DMS 273 treated with DMSO at 0.1 percent for 48 hours (cell line): Measurements from ENCODE around the gene PRR5.
"Not testable (repeated sequence)": the region's sequence is repeated elsewhere in the genome, so short reads cannot be mapped to it uniquely, and the experiment has no call there.

ENCODE experiments used
- DNase-seq: peaks from one replicate; lab custom pipeline; 2025; lab: John Stamatoyannopoulos, UW

Gene PRR5

DNA sequence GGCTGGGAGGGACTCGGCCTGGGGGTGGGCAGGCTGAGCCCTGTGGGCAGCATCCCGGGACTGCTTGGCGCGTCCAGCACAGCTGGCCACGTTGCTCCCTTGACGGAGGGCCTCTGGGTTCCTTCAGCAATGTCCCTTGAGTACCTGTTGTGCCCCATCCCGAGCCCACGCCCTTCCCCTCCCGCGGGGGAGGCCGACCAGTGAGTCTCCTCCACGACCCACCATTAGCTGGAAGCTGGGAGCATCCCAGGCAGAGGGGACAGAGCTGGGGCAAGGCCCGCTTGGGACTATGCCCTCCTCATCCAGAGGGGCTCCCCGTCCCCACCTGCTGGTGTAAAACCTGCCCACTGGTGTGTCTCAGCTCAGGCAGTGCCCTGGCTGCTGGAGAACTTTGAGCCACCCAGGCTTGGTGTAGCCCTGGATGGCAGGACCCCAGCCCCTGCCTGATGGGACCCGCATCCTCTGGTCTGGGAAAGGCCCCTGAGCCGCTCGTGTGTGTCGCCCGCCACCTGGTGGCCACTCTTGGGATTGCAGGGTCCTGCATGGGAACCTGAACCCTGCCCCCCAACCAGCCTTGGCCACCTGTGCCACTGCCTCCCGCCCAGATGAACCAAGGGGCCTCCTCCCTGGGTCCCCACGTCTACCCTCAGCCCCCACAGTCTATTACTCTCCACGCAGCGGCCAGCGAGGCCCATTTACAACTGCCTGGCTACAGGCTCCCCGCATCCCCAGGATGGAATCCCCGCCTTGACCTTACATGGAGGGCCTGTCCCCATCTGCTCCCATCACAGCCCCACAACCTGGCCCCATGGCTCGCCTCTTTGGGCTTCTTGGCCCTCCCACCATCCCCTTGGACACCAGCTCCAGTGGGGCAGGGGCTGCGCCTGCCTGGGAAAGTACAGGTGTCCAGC, 33.8 kb downstream of the PRR5 start:
- DNase-seq = no peak

- no peak for DNase-seq
These were observed 34.8 kb downstream of the PRR5 start for GRCh38 chr22:44736581-44737405.

DNA sequence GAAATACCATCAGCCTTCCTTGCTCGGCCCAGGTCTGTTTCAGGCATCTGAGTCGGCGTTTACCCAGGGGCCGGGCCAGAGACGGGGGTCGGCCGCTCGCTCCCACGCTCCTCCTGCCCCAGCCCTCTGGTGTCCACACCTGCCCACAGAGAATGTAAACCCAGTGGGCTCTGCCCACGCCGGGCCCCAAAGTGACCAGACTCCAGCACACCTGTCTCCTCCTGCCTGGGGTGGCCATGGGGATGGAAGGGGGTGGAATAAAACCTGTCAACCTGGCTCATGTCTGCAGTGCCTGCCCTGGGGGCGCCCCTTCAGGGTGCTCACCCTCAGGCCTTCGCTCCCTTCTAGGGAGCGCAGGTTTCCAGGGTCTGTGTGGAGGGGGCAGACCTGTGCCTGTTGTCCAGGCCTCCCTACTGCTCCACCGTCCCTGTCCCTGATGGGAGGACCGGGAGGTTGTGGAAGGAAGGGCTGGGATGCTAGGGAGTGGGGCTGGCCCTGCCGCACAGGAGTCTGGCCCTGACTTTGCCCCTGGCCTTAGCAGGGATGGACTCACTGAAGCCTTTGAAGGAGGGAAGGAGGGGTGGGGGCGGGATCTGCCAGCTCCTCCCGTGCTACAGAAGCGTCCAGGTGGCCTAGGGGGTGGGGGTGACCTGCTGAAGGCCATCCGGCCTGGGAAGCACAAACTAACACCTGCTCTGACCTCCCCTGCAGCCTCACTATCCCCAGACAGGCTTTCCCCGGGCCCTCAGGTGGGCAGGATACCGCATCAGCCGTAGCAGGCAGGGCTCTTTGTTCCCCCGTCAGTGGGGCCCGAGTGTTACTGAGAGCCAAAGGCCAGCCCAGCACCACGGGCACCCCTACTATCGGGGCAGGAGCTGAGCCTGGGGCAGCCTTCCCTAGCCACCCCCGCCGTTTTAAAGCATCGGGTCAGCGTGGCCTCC, 35.7 kb downstream of the PRR5 start:
- DNase-seq = no peak

DNA sequence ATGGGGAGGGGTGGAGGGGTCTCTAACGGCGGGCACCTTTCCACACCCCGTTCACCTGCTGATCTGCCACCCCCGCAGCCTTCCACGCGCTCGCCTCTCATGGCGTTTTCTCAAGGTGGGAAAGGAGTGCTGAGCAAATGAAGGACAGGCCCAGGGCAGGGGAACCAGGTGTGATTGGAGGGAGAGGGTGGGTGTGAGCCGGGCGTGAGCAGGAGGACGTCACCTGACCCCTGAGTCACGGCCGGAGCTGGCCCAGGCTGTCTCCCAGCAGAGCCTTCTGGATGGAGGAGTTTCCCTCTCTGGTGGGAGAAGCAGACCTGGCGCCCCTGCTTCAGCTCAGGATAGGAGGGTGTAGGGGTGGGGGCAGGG, 36.3 kb downstream of the PRR5 start:
- DNase-seq = no peak

DNA sequence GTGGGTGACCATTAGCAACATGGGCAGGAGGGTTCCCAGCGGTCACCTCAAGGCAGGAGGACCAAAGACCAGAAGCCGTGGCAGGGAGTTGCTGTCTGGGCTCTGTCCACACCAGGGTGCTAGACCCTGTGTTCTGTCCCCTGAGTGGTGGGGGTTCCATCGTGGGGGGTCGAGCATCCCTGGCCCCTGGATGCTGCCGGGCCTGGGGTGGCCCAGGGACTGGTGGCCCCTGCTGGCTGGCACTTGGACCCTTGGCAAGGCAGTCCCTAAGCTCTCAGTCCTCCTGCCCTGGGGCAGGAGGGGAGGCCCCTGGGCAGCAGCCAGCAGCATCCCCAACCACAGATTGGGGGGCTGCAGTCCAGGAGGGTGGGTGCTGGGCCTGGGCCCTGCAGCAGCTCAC, 37.0 kb downstream of the PRR5 start:
- no peak for DNase-seq

DNA sequence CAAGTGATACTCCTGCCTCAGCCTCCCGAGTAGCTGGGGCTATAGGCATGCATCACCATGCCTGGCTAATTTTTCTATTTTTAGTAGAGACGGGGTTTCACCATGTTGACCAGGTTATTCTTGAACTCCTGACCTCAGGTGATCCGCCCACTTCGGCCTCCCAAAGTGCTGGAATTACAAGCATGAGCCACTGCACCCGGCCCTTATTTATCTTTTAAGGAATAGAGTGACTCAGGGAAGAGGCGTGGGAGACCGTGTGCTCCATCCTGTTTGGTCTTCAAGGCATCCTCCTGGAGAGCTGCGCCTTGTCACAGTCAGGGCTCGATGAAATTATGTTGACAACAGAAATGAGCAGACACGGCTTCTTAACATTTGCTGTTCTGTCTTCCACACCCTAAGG, 37.7 kb downstream of the PRR5 start:
- not testable (repeated sequence) for DNase-seq

DNA sequence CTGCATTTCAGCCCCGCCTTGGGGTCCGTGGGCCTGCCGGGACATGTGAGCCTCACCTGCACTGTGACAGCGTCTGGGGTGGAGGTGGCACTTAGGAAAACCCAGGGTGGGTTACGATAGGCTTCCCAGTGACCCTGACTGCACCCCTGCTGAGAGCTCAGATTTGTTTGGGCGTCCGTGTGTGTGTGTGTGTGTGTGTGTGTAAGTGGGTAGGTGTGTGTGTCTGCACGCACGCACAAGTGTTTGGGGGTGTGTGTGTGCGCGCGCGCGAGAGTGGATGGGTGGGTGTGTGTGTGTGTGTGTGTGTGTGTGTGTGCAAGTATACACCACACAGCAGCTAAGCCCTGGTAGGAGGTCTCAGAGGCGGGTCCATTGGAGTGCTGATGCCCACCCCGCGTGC, 38.3 kb downstream of the PRR5 start:
- DNase-seq = no peak

DNA sequence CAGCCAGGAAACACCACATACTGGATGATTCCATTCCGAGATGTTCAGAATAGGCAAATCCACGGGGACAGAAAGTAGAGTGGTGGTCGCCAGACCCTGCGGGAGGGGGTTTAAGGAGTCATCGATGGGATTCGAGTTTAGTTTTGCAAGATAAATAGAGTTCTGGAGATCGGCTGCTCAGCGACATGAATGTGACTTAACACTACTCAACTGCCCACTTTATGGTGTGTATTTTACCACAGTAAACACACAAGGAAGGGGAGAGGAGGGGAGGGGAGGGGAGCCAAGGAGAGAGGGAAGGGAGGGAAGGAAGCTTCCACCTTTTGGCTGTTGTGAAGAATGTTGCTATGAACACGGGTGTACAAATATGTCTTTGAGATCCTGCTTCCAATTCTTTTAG, 39.9 kb downstream of the PRR5 start:
- no peak for DNase-seq

DNA sequence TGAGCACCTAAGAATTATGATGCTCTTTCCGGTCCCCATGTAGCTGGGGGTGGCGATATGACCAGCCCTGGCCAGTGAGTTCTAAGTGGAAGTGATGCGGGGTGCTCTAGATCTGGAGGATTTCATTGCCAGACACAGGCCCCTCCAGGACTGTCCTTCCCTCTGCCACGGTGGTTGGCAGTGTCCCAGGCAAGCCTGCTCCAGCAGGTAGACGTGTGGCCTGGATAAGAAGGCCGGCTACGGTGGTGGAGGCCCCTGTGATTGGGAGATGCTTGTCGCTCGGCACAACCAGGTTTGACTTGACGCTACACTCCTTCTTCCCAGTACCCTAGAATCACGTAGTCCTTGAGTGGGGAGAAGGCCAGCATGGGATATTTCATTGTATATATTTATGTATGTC, 41.2 kb downstream of the PRR5 start:
- DNase-seq = no peak

DNA sequence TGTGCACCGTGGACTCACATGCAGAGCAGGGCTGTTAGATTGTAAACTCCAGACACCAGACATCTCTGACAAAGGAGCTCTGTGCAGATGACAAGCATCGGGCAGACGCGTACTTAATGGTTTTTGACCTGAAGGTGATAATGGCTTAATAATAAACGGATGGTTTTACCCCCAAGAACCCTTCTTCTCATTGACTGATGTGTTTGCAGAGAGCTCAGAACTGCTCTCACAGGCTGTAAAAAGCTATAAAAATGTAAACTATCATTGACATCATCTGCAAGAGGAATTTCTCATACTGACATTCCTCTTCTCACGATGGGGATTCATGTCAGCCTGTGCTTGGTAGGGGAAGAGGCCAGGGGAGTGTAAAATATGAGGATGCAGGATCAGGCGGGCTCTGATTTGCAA, 41.8 kb downstream of the PRR5 start:
- DNase-seq = no peak

GRCh38 chr22:44745853-44746789, 44.1 kb downstream of the PRR5 start:
- DNase-seq = no peak

GRCh38 chr22:44747784-44748127, 45.8 kb downstream of the PRR5 start:
- not testable (repeated sequence) for DNase-seq

- no peak for DNase-seq
These were observed 46.5 kb downstream of the PRR5 start for GRCh38 chr22:44748524-44748923.

DNA sequence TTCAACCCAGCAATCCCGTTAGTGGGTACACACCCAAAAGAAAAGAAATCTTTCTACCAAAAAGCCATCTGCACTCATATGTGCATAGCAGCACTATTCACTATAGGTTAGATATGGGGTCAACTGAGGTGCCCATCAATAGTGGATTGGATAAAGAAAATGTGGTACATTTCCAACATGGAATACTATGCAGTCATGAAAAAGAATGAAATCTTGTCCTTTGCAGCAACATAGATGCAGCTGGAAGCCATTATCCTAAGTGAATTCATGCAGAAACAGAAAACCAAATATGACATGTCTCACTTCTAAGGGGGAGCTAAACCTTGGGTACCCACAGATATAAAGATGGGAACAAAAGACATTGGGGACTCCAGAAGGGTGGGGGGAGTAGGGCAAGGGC, 48.5 kb downstream of the PRR5 start:
- DNase-seq = no peak

- DNase-seq = no peak
These were observed 50.5 kb downstream of the PRR5 start, which contains the start of gene ARHGAP8 for GRCh38 chr22:44752285-44753188. TSS of gene ARHGAP8 (plus strand) at chr22:44752575. CDS start at chr22:44786528, 33,953 bp downstream.

- DNase-seq = no peak
These were observed 51.4 kb downstream of the PRR5 start for GRCh38 chr22:44753189-44754042.

- DNase-seq = no peak
These were observed 53.0 kb downstream of the PRR5 start for GRCh38 chr22:44754998-44755397.

GRCh38 chr22:44755417-44755816, 53.4 kb downstream of the PRR5 start:
- no peak for DNase-seq

DNA sequence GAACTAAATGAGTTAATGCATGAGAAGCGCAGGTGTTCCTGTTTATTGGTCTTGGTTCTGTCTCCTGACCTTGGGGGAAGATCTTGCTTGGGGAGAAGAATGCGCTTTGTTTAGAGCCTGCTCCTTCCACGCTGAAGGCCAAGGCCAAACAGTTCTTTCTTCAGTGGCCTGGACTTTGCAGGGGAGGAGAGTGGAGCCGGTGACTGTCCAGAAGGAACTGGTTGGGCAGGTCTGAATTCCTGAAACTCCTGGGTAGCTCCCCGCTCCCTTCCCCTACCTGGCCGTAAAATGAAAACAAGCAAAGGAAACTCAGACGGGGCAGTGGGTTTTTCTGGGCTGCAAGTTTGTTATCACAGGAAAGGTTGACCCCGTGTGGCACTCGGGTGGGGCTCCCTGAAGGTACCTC, 54.0 kb downstream of the PRR5 start:
- no peak for DNase-seq
